WTC11 (cell line): Measurements from ENCODE around the gene DNAJB2. TPM values are rescaled to one million over a fixed set of nuclear protein-coding genes. Genes with fewer than 3 reads are reported as not detected.
"Not testable (repeated sequence)": the region's sequence is repeated elsewhere in the genome, so short reads cannot be mapped to it uniquely, and the experiment has no call there.

Experiments
- ATAC-seq: fragments of 200-7000 bp; cut with Tn5 transposase; 2 replicates; pipeline ENCODE4 v1.10.0; 2021; ENCODE audit warnings: mild to moderate bottlenecking, moderate library complexity
- CTCF ChIA-PET: fragments of 300-600 bp; sonication (Branson Sonifier 250); formaldehyde crosslinking; loops from one replicate; lab custom pipeline; 2021; ENCODE audit warnings: antibody characterized with exemption; lab: Charles Lee
- POLR2A ChIA-PET: fragments of 350-600 bp; sonication (Branson Sonifier 250); formaldehyde crosslinking; loops from one replicate; lab custom pipeline; 2021; ENCODE audit warnings: antibody characterized with exemption; lab: Charles Lee
- DNase-seq: peaks from one replicate; pipeline ENCODE4 v3.0.0; 2021; ENCODE audit warnings: low spot score
- H3K27ac Mint-ChIP-seq: 2 replicates; pipeline ENCODE4 v1.8.0; 2021; ENCODE audit warnings: mixed read lengths
- H3K27me3 Mint-ChIP-seq: 2 replicates; pipeline ENCODE4 v1.8.0; 2021; ENCODE audit warnings: low read depth, mild to moderate bottlenecking, moderate library complexity, mixed read lengths
- H3K36me3 Mint-ChIP-seq: 2 replicates; pipeline ENCODE4 v1.8.0; 2021; ENCODE audit warnings: mixed read lengths
- H3K4me1 Mint-ChIP-seq: 2 replicates; pipeline ENCODE4 v1.8.0; 2022; ENCODE audit warnings: mixed read lengths
- H3K4me3 Mint-ChIP-seq: 2 replicates; pipeline ENCODE4 v1.8.0; 2021; ENCODE audit warnings: mild to moderate bottlenecking, moderate library complexity, mixed read lengths
- H3K9me3 Mint-ChIP-seq: 2 replicates; pipeline ENCODE4 v1.8.0; 2021; ENCODE audit warnings: mixed read lengths
- CBFB ChIP-seq: sonication (generic); formaldehyde crosslinking; IDR thresholded peaks from 2 replicates; pipeline ENCODE4 v1.8.1; 2022; ENCODE audit warnings: mild to moderate bottlenecking, low read depth, missing genetic modification reagents
- CREB1 ChIP-seq: sonication (generic); formaldehyde crosslinking; IDR thresholded peaks from 2 replicates; pipeline ENCODE4 v1.8.0; 2023; ENCODE audit warnings: mild to moderate bottlenecking, missing genetic modification reagents
- CREM ChIP-seq: sonication (generic); formaldehyde crosslinking; IDR thresholded peaks from 2 replicates; pipeline ENCODE4 v1.8.1; 2022; ENCODE audit warnings: mild to moderate bottlenecking, missing genetic modification reagents, moderate library complexity
- ETV6 ChIP-seq: sonication (generic); formaldehyde crosslinking; IDR thresholded peaks from 2 replicates; pipeline ENCODE4 v1.8.1; 2022; ENCODE audit warnings: mild to moderate bottlenecking, missing genetic modification reagents
- GABPB1 ChIP-seq: sonication (generic); formaldehyde crosslinking; IDR thresholded peaks from 2 replicates; pipeline ENCODE4 v1.8.1; 2023; ENCODE audit warnings: mild to moderate bottlenecking, missing genetic modification reagents
- MXD4 ChIP-seq: fragments of 250-450 bp; sonication (Bioruptor Pico); IDR thresholded peaks from 2 replicates; pipeline ENCODE4 v1.8.0; 2021; ENCODE audit warnings: mild to moderate bottlenecking, moderate library complexity, borderline replicate concordance
- MYBL2 ChIP-seq: sonication (generic); formaldehyde crosslinking; IDR thresholded peaks from 2 replicates; pipeline ENCODE4 v1.8.1; 2023; ENCODE audit warnings: mild to moderate bottlenecking, moderate library complexity, missing genetic modification reagents
- PRRX2 ChIP-seq: fragments of 250-450 bp; sonication (Bioruptor Pico); IDR thresholded peaks from 2 replicates; pipeline ENCODE4 v1.8.0; 2021; ENCODE audit warnings: mild to moderate bottlenecking
- RELA ChIP-seq: sonication (generic); formaldehyde crosslinking; IDR thresholded peaks from 2 replicates; pipeline ENCODE4 v1.8.1; 2022; ENCODE audit warnings: missing genetic modification reagents, mild to moderate bottlenecking, borderline replicate concordance
- SMAD3 ChIP-seq: sonication (generic); formaldehyde crosslinking; IDR thresholded peaks from 2 replicates; pipeline ENCODE4 v1.8.0; 2022; ENCODE audit warnings: missing genetic modification reagents, mild to moderate bottlenecking, borderline replicate concordance
- SMAD4 ChIP-seq: sonication (generic); formaldehyde crosslinking; IDR thresholded peaks from 2 replicates; pipeline ENCODE4 v1.8.0; 2022; ENCODE audit warnings: mild to moderate bottlenecking, missing genetic modification reagents
- ZBTB21 ChIP-seq: sonication (generic); formaldehyde crosslinking; IDR thresholded peaks from 2 replicates; pipeline ENCODE4 v1.8.1; 2023; ENCODE audit warnings: mild to moderate bottlenecking, missing genetic modification reagents, borderline replicate concordance
- ZNF425 ChIP-seq: fragments of 250-450 bp; sonication (Bioruptor Pico); conservative IDR thresholded peaks from 2 replicates; pipeline ENCODE4 v1.9.0; 2021; ENCODE audit warnings: mild to moderate bottlenecking
- total RNA-seq: library from RNA; stranded (reverse); gene quantifications from 3 replicates; pipeline ENCODE4 v1.2.3, GENCODE V29; 2021
- TF ChIP-seq, protein P1 (sequence below): sonication (generic); formaldehyde crosslinking; IDR thresholded peaks from 2 replicates; pipeline ENCODE4 v1.8.1; 2023; ENCODE audit warnings: mild to moderate bottlenecking, missing genetic modification reagents, borderline replicate concordance
- TF ChIP-seq, protein P2 (sequence below): sonication (generic); formaldehyde crosslinking; IDR thresholded peaks from 2 replicates; pipeline ENCODE4 v1.8.1; 2023; ENCODE audit warnings: mild to moderate bottlenecking, missing genetic modification reagents
- TF ChIP-seq, protein P3 (sequence below): sonication (generic); formaldehyde crosslinking; IDR thresholded peaks from 2 replicates; pipeline ENCODE4 v1.8.1; 2022; ENCODE audit warnings: low read depth, missing genetic modification reagents, borderline replicate concordance

The DNAJB2 gene
- total RNA-seq, 1 experiment from 2014 or later, result 36.1 TPM

- TF ChIP-seq, protein P1, sequence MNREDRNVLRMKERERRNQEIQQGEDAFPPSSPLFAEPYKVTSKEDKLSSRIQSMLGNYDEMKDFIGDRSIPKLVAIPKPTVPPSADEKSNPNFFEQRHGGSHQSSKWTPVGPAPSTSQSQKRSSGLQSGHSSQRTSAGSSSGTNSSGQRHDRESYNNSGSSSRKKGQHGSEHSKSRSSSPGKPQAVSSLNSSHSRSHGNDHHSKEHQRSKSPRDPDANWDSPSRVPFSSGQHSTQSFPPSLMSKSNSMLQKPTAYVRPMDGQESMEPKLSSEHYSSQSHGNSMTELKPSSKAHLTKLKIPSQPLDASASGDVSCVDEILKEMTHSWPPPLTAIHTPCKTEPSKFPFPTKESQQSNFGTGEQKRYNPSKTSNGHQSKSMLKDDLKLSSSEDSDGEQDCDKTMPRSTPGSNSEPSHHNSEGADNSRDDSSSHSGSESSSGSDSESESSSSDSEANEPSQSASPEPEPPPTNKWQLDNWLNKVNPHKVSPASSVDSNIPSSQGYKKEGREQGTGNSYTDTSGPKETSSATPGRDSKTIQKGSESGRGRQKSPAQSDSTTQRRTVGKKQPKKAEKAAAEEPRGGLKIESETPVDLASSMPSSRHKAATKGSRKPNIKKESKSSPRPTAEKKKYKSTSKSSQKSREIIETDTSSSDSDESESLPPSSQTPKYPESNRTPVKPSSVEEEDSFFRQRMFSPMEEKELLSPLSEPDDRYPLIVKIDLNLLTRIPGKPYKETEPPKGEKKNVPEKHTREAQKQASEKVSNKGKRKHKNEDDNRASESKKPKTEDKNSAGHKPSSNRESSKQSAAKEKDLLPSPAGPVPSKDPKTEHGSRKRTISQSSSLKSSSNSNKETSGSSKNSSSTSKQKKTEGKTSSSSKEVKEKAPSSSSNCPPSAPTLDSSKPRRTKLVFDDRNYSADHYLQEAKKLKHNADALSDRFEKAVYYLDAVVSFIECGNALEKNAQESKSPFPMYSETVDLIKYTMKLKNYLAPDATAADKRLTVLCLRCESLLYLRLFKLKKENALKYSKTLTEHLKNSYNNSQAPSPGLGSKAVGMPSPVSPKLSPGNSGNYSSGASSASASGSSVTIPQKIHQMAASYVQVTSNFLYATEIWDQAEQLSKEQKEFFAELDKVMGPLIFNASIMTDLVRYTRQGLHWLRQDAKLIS (CRISPR knock-in tag), result no peak
- TF ChIP-seq, protein P2, sequence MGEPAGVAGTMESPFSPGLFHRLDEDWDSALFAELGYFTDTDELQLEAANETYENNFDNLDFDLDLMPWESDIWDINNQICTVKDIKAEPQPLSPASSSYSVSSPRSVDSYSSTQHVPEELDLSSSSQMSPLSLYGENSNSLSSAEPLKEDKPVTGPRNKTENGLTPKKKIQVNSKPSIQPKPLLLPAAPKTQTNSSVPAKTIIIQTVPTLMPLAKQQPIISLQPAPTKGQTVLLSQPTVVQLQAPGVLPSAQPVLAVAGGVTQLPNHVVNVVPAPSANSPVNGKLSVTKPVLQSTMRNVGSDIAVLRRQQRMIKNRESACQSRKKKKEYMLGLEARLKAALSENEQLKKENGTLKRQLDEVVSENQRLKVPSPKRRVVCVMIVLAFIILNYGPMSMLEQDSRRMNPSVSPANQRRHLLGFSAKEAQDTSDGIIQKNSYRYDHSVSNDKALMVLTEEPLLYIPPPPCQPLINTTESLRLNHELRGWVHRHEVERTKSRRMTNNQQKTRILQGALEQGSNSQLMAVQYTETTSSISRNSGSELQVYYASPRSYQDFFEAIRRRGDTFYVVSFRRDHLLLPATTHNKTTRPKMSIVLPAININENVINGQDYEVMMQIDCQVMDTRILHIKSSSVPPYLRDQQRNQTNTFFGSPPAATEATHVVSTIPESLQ (CRISPR knock-in tag), result no peak
- TF ChIP-seq ZNF425 (CRISPR knock-in tag) (no peak), SMAD4 (peak; percentile 89), RELA (CRISPR knock-in tag) (peak; percentile 82; the same call in 1 of the 2 replicates), MYBL2 (CRISPR knock-in tag) (peak; percentile 80), PRRX2 (CRISPR knock-in tag) (no peak), ETV6 (CRISPR knock-in tag) (peak; percentile 96), CREB1 (CRISPR knock-in tag) (0 out of 2 replicates have a peak, but pooled peaks have one; percentile 68), CBFB (CRISPR knock-in tag) (peak; percentile 71; the same call in 1 of the 2 replicates), GABPB1 (CRISPR knock-in tag) (peak; percentile 77), MXD4 (no peak), SMAD3 (CRISPR knock-in tag) (peak; percentile 95; the same call in 1 of the 2 replicates)
- TF ChIP-seq, protein P3, sequence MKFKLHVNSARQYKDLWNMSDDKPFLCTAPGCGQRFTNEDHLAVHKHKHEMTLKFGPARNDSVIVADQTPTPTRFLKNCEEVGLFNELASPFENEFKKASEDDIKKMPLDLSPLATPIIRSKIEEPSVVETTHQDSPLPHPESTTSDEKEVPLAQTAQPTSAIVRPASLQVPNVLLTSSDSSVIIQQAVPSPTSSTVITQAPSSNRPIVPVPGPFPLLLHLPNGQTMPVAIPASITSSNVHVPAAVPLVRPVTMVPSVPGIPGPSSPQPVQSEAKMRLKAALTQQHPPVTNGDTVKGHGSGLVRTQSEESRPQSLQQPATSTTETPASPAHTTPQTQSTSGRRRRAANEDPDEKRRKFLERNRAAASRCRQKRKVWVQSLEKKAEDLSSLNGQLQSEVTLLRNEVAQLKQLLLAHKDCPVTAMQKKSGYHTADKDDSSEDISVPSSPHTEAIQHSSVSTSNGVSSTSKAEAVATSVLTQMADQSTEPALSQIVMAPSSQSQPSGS (CRISPR knock-in tag), result no peak
Measured at GRCh38 chr2:219308142-219309101, 29.3 kb downstream of the DNAJB2 start (continued).

- DNase-seq (peak; percentile 84), ATAC-seq (peak; percentile 86)
- peaks cover 57% of the 10 kb centered on the region for H3K27me3 Mint-ChIP-seq
- POLR2A ChIA-PET, result interaction anchor here (0.5 to 1.1 kb wide), 3 partner anchors 21 to 35 kb away, joined by 3 read pairs; partner anchors contain the start of gene RESP18
- H3K9me3 Mint-ChIP-seq, result peaks cover 6% of the 10 kb centered on the region
- no peak for TF ChIP-seq SMAD3 (CRISPR knock-in tag)
- TF ChIP-seq CREM, result peak; percentile 50; the same call in 1 of the 2 replicates
- TF ChIP-seq ZBTB21, result peak; percentile 96
- H3K36me3 Mint-ChIP-seq, result no peaks in the 10 kb centered on the region; the same call in 1 of the 2 replicates
- CTCF ChIA-PET, result interaction anchor here (0.6 to 2.4 kb wide), 12 partner anchors 10 to 329 kb away, joined by 3 to 19 read pairs (median 4); no protein-coding TSS in a partner anchor
- peaks cover 22% of the 10 kb centered on the region for H3K4me1 Mint-ChIP-seq
- H3K4me3 Mint-ChIP-seq, result peak within 1 kb of the TSS; percentile 85
- H3K27ac Mint-ChIP-seq, result no peak within 1 kb of the TSS
Measured at GRCh38 chr2:219309278-219309677, 30.1 kb downstream of the DNAJB2 start, which contains the start of gene PTPRN. TSS of gene PTPRN (minus strand) at chr2:219309401. CDS start at chr2:219309332, 69 bp downstream.

GRCh38 chr2:219312683-219313263 is 33.6 kb downstream of the DNAJB2 start:
- H3K4me3 Mint-ChIP-seq, DNase-seq, POLR2A ChIA-PET, ATAC-seq, H3K27ac Mint-ChIP-seq, H3K36me3 Mint-ChIP-seq: not testable (repeated sequence)
- Mint-ChIP-seq H3K27me3 (peaks cover 28% of the 10 kb centered on the region), H3K9me3 (peaks cover 12% of the 10 kb centered on the region), H3K4me1 (peaks cover 21% of the 10 kb centered on the region)
- CTCF ChIA-PET, result interaction anchor here (1.0 to 2.5 kb wide), 2 partner anchors 18 to 76 kb away, joined by 3 to 10 read pairs; no protein-coding TSS in a partner anchor
